ENCODE measurements around the gene IL3RA.
"Not testable (repeated sequence)": the region's sequence is repeated elsewhere in the genome, so short reads cannot be mapped to it uniquely, and the experiment has no call there.

Gene IL3RA

DNA sequence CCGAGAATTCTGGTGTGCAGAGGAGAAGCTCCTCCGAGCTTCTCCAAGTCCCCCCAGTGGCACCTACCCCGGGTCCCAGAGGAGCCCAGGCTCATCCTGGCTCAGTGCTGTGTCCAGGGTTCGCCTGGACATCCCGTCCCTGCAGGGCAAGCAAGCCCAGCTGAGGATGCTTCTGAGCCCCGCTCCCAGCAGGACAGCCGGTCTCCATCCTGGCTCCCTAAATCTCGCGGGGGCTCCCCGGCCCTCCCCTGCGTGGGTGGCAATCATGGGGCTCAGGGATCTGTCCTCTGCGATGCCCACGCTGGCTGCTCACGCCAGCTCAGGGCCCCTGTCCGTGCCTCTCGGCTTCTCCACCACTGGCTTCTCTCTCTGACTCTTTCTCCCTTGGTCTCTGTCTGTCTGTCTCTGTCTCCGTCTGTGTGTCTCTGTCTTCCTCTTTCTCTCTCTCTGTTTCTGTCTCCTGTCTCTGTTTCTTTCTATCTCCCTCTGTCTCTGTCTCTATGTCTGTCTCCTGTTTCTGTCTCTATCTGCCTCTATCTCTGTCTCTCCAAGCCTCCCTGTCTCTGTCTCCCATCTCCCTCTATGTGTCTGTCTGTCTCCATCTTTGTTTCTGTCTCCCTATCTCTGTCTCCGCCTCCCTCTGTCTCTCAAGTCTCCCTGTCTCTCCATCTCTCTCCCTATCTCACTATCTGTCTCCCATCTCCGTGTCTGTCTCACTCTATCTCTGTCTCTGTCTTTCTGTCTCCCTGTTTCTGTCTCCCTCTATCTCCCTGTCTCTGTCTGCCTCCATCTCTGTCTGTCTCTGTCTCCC lies 83.2 kb downstream of the IL3RA start:
- TF ChIP-seq JUND (IDR thresholded peaks at IDR 0.05; ENCODE audit: low read depth), result no peak
- no peak for DNase-seq (ENCODE audit: low read depth in 1 of 2, low spot score in 1 of 2)
- in situ Hi-C loops (cut with HindIII; ENCODE audit: low pct_unique_long_range_greater_than_20kb, low sequenced_read_pairs), result no loop called here

DNA sequence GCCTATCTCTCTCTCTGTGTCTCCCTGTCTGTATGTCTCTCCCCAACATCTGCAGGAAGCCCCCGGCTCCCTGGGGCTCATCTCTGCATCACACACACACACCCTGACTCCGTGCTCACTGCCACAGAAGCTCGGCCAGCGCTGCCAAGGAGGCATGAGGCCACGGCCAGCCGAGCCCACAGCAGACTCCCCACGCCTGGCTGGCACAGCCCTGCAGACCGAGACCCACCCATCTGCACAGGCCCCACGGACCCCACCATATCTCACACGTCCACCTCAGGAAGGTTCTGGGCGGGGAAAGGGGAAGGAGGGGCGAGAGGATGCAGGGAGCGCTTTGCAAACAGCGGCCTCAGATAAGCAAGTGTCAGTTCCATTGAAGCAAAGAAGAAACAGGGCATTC lies 83.8 kb downstream of the IL3RA start:
- DNase-seq (ENCODE audit: low read depth in 1 of 2, low spot score in 1 of 2), result no peak
- in situ Hi-C loops (cut with HindIII; ENCODE audit: low pct_unique_long_range_greater_than_20kb, low sequenced_read_pairs), result no loop called here
- no peak for TF ChIP-seq JUND (IDR thresholded peaks at IDR 0.05; ENCODE audit: low read depth)

GRCh38 chrX:1421433-1422134 lies 85.0 kb downstream of the IL3RA start:
- in situ Hi-C loops (cut with HindIII; ENCODE audit: low pct_unique_long_range_greater_than_20kb, low sequenced_read_pairs), result no loop called here
- TF ChIP-seq JUND (IDR thresholded peaks at IDR 0.05; ENCODE audit: low read depth), result no peak
- DNase-seq (ENCODE audit: low read depth in 1 of 2, low spot score in 1 of 2), result no peak

DNA sequence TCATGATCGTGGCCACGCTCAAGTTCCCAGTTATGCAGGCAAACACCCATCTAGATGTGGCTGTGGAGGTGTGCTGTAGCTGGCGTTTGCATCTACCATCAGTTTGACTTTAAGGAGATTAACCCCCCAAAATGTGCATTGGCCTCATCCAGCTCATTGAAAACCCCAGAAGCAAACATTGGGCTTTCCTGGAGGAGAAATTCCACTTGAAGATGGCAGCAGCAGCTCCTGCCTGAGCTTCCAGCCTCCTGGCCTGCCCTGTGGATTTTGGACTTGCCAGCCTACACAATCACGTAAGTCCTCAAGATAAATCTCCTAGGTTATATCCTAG lies 85.5 kb downstream of the IL3RA start:
- TF ChIP-seq JUND (IDR thresholded peaks at IDR 0.05; ENCODE audit: low read depth), result no peak
- in situ Hi-C loops (cut with HindIII; ENCODE audit: low pct_unique_long_range_greater_than_20kb, low sequenced_read_pairs), result no loop called here

GRCh38 chrX:1423215-1423614 lies 86.6 kb downstream of the IL3RA start:
- no peak for DNase-seq (ENCODE audit: low read depth in 1 of 2, low spot score in 1 of 2)
- in situ Hi-C loops (cut with HindIII; ENCODE audit: low pct_unique_long_range_greater_than_20kb, low sequenced_read_pairs), result no loop called here
- no peak for TF ChIP-seq JUND (IDR thresholded peaks at IDR 0.05; ENCODE audit: low read depth)

More for the DNA sequence above, 85.5 kb downstream of the IL3RA start:
- DNase-seq (ENCODE audit: low read depth in 1 of 2, low spot score in 1 of 2), result no peak

- in situ Hi-C loops (cut with HindIII; ENCODE audit: low pct_unique_long_range_greater_than_20kb, low sequenced_read_pairs), result no loop called here
- DNase-seq (ENCODE audit: low read depth in 1 of 2, low spot score in 1 of 2), result no peak
- TF ChIP-seq JUND (IDR thresholded peaks at IDR 0.05; ENCODE audit: low read depth), result no peak
These were observed 87.7 kb downstream of the IL3RA start for GRCh38 chrX:1424147-1424851.

GRCh38 chrX:1425381-1425780 lies 88.8 kb downstream of the IL3RA start:
- no peak for DNase-seq (ENCODE audit: low read depth in 1 of 2, low spot score in 1 of 2)
- TF ChIP-seq JUND (IDR thresholded peaks at IDR 0.05; ENCODE audit: low read depth), result no peak
- in situ Hi-C loops (cut with HindIII; ENCODE audit: low pct_unique_long_range_greater_than_20kb, low sequenced_read_pairs), result no loop called here

DNA sequence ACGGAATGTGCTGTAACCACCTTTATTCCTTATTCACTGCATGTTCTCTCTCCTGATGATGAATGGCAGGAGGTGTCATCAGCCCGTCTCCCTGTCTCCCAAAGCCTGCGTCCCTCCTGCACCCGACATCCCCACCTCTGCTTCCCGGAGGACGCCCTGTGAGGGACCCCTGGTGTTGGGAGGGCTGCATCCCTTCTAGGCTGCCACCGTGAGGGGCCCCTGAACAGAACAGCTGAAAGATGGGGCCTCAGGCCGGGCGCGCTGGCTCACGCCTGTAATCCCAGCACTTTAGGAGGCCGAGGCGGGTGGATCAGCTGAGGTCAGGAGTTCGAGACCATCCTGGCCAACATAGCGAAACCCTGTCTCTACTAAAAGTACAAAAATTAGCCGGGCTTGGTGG lies 89.7 kb downstream of the IL3RA start:
- DNase-seq (ENCODE audit: low read depth in 1 of 2, low spot score in 1 of 2); in situ Hi-C loops (cut with HindIII; ENCODE audit: low pct_unique_long_range_greater_than_20kb, low sequenced_read_pairs): not testable (repeated sequence)

DNA sequence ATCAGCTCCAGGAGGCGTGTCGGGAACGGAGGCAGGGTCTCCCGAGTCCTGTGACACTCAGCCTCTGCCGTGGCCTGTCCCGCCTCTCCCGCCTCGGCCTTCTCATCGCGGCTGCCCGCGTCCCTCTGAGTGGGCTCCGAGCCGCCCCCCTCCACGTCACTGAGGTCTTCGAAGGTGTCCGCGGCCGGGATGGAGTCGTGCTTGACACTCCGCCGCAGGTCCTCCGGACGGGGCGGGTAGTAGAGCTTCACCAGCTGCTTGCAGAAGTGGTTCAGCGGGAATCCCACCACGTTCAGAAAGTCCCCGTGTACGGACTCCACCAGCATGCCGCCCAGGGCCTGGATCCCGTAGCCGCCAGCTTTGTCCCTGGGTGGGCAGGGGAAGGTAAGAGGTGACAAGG lies 91.2 kb downstream of the IL3RA start:
- TF ChIP-seq JUND (IDR thresholded peaks at IDR 0.05; ENCODE audit: low read depth), result no peak
- in situ Hi-C loops (cut with HindIII; ENCODE audit: low pct_unique_long_range_greater_than_20kb, low sequenced_read_pairs), result no loop called here
- no peak for DNase-seq (ENCODE audit: low read depth in 1 of 2, low spot score in 1 of 2)

DNA sequence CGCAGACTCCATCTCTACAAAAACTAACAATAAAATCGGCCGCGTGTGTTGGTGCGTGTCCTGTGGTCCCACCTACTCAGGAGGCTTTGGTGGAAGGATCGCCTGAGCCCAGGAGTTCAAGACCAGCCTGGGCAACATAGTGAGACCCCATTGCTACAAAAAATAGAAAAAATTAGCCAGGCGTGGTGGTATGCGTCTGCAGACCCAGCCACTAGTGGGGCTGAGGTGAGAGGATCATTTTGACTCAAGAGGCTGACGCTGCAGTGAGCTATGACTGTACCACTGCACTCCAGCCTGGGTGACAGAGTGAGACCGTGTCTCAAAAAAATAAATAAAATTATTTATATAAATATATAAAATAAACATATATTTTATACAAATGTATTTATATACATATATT lies 93.9 kb downstream of the IL3RA start:
- in situ Hi-C loops (cut with HindIII; ENCODE audit: low pct_unique_long_range_greater_than_20kb, low sequenced_read_pairs), result no loop called here
- no peak for DNase-seq (ENCODE audit: low read depth in 1 of 2, low spot score in 1 of 2)
- TF ChIP-seq JUND (IDR thresholded peaks at IDR 0.05; ENCODE audit: low read depth), result no peak

Measured in T47D (cell line).